ENCODE results near the gene EYS. TPM values are rescaled to one million over a fixed set of nuclear protein-coding genes. Genes with fewer than 3 reads are reported as not detected.

The EYS gene
- total and polyA plus RNA-seq, 2 of the 13 experiments (the other 11 are each of a cell fraction or from before 2014, with no cell fraction given) = 0.04 to 0.07 TPM

DNA sequence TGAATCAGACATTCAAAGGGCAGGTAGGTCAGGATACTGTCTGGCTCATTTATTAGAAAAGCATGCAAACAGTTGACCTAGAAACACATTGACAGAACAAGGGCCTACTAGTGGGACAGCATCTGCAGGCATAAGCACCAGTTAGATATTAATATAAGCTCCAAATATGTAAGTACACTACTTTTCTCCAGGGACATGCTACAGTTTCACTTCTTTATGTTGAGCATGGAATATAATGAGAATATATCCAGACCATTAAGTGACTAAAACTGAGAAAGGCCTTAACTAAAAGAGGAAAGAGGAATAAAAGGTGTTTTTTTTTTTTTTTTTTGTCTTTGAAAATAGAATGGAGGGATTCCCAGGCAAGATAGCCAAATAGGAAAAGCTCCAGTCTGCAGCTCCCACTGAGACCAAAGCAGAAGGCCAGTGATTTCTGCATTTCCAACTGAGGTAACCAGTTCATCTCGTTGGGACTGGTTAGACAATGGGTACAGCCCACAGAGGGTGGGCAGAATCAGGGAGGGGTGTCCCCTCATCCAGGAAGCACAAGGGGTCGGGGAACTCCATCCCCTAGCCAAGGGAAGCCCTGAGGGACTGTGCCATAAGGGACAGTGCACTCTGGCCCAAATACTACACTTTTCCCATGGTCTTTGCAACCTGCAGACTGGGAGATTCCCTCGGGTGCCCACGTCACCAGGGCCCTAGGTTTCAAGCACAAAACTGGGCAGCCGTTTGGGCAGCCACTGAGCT lies 1819.8 kb downstream of the EYS start:
- ATAC-seq (no peak), FAIRE-seq (no peak), DNase-seq (ENCODE audit: low spot score) (no peak)
- Histone ChIP-seq H3K9ac (ENCODE audit: insufficient read depth, low read depth, low read length) (no peak overlapping the region), H3K4me3 (replicated peaks in 1 of 3; ENCODE audit: insufficient read depth in 1 of 3, low read depth in 2 of 3, low read length in 3 of 3) (no peak overlapping the region), H3K27ac (ENCODE audit: extremely low read length, insufficient read depth, low read length) (no peak overlapping the region), H3K79me2 (ENCODE audit: insufficient read depth, low read length) (no peaks in the 10 kb centered on the region), H3K4me2 (ENCODE audit: low read depth, low read length) (no peak overlapping the region), H3K9me3 (ENCODE audit: low read length) (no peaks in the 10 kb centered on the region), H3K27me3 (ENCODE audit: control insufficient read depth in 1 of 2, insufficient read depth in 2 of 2, low read length in 2 of 2) (peaks cover 0 to 6% of the 10 kb centered on the region in 2 experiments; a peak in 1 of 5 replicates), H3K36me3 (replicated peaks in 1 of 2; ENCODE audit: control insufficient read depth in 1 of 2, insufficient read depth in 2 of 2, low read length in 2 of 2) (no peaks in the 10 kb centered on the region), H2AFZ (ENCODE audit: low read length) (no peak overlapping the region), H3K4me1 (ENCODE audit: insufficient read depth, low read length) (peaks cover 13% of the 10 kb centered on the region), H4K20me1 (ENCODE audit: insufficient read depth, low read length) (no peaks in the 10 kb centered on the region)
- in situ Hi-C loops (cut with HindIII; ENCODE audit: extremely low pct_ligation_motif_present, low pct_unique_long_range_greater_than_20kb) (no loop called here), intact Hi-C loops (cut with micrococcal nuclease; ENCODE audit: unreplicated experiment) (no loop called here)
- no peak for TF ChIP-seq ZNF776 (CRISPR knock-in tag; IDR thresholded peaks at IDR 0.05)
- no peak for TF ChIP-seq ERF (CRISPR knock-in tag; IDR thresholded peaks at IDR 0.05)
- no peak for TF ChIP-seq GRHL1 (CRISPR knock-in tag; conservative IDR thresholded peaks at IDR 0.05)
- TF ChIP-seq, protein P1, sequence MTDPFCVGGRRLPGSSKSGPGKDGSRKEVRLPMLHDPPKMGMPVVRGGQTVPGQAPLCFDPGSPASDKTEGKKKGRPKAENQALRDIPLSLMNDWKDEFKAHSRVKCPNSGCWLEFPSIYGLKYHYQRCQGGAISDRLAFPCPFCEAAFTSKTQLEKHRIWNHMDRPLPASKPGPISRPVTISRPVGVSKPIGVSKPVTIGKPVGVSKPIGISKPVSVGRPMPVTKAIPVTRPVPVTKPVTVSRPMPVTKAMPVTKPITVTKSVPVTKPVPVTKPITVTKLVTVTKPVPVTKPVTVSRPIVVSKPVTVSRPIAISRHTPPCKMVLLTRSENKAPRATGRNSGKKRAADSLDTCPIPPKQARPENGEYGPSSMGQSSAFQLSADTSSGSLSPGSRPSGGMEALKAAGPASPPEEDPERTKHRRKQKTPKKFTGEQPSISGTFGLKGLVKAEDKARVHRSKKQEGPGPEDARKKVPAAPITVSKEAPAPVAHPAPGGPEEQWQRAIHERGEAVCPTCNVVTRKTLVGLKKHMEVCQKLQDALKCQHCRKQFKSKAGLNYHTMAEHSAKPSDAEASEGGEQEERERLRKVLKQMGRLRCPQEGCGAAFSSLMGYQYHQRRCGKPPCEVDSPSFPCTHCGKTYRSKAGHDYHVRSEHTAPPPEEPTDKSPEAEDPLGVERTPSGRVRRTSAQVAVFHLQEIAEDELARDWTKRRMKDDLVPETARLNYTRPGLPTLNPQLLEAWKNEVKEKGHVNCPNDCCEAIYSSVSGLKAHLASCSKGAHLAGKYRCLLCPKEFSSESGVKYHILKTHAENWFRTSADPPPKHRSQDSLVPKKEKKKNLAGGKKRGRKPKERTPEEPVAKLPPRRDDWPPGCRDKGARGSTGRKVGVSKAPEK (CRISPR knock-in tag; IDR thresholded peaks at IDR 0.05; ENCODE audit: borderline replicate concordance) = no peak
- TF ChIP-seq CTCF (CRISPR knock-in tag; IDR thresholded peaks at IDR 0.05) = no peak
- no peak for TF ChIP-seq ZNF296 (CRISPR knock-in tag; conservative IDR thresholded peaks at IDR 0.05)
- no peak for TF ChIP-seq RBFOX2 (IDR thresholded peaks at IDR 0.05; ENCODE audit: low read depth, low read length)
- TF ChIP-seq PREB (CRISPR knock-in tag; IDR thresholded peaks at IDR 0.05) = no peak
- no peak for TF ChIP-seq ZNF563 (CRISPR knock-in tag; IDR thresholded peaks at IDR 0.05)
- no peak for TF ChIP-seq MTA1 (CRISPR knock-in tag; IDR thresholded peaks at IDR 0.05; ENCODE audit: borderline replicate concordance)
- no peak for TF ChIP-seq NFE2 (CRISPR knock-in tag; IDR thresholded peaks at IDR 0.05)
- no peak for TF ChIP-seq TAF1 (CRISPR knock-in tag; IDR thresholded peaks at IDR 0.05)
- no peak for TF ChIP-seq SRSF9 (IDR thresholded peaks at IDR 0.05; ENCODE audit: borderline replicate concordance, insufficient read depth, low read depth, low read length, poor library complexity, severe bottlenecking)
- no peak for TF ChIP-seq NKX3-1 (CRISPR knock-in tag; IDR thresholded peaks at IDR 0.05)
- no peak for TF ChIP-seq NPAS2 (CRISPR knock-in tag; IDR thresholded peaks at IDR 0.05; ENCODE audit: borderline replicate concordance)
- no peak for TF ChIP-seq ZMYM3 (CRISPR knock-in tag; IDR thresholded peaks at IDR 0.05)
- no peak for TF ChIP-seq SOX6 (IDR thresholded peaks at IDR 0.05)
- no peak for TF ChIP-seq SOX6 (CRISPR knock-in tag; IDR thresholded peaks at IDR 0.05)
- BruUV-seq (replicated peaks) = no TSS peak
- 0% methylated on average over 2 of the region's 5 CpGs for WGBS (ENCODE audit: low lambda C conversion rate)
- POLR2A ChIA-PET = no interaction called here
- CTCF ChIA-PET (ENCODE audit: low intra/inter-chr PET ratio, low total read pairs) = no interaction called here

Measured in HepG2 (cell line).